DOHH2 (cell line): ENCODE data around the gene YEATS2.

Experiments used
- CTCF ChIP-seq: fragments of 200-600 bp; sonication (generic); IDR thresholded peaks from one replicate; pipeline ENCODE4 v1.5.1; 2014; ENCODE audit warnings: antibody characterized with exemption, mild to moderate bottlenecking, low read depth, low read length; ENCODE audit not compliant: poor library complexity, severe bottlenecking
- EZH2phosphoT487 ChIP-seq: fragments of 200-600 bp; sonication (generic); IDR thresholded peaks from 2 replicates; pipeline ENCODE4 v1.6.1; 2017; ENCODE audit warnings: borderline replicate concordance, mild to moderate bottlenecking, antibody characterized with exemption, low read length, moderate library complexity, mixed read lengths

GRCh38 chr3:183725387-183725786 is 27.8 kb downstream of the YEATS2 start:
- no peak for TF ChIP-seq CTCF
- TF ChIP-seq EZH2phosphoT487, result no peak
